Stomach (tissue), 9 donors: Measurements from ENCODE around the gene C1R. TPM values are rescaled to one million over a fixed set of nuclear protein-coding genes. Genes with fewer than 3 reads are reported as not detected.
A peak's percentile ranks its signal among the peaks of the same experiment; 100 is the strongest.

Source experiments
- DNase-seq, 2 donors: peaks; one replicate each; pipeline versions ENCODE4 v3.0.0 to v3.0.0-alpha.2; 2013 to 2019
- H3K27ac ChIP-seq, 5 donors: fragments of 200-600 bp in 4 of 5; sonication (generic) in 4 of 5; one replicate each; pipeline ENCODE4 v1.5.1; 2013 to 2019; ENCODE audit warnings: mild to moderate bottlenecking in 1 of 5, moderate library complexity in 1 of 5
- H3K27me3 ChIP-seq, 3 donors: fragments of 200-600 bp; sonication (generic); one replicate each; pipeline ENCODE4 v1.5.1; 2017 to 2019; ENCODE audit warnings: mixed run types in 1 of 3
- H3K36me3 ChIP-seq, 4 donors: fragments of 200-600 bp; sonication (generic); 1 replicate in 3 of 4; 2 replicates in 1 of 4; pipeline ENCODE4 v1.5.1; 2016 to 2019
- H3K4me1 ChIP-seq, 4 donors: fragments of 200-600 bp; sonication (generic); one replicate each; pipeline ENCODE4 v1.5.1; 2016 to 2019
- H3K4me3 ChIP-seq, 4 donors: fragments of 200-600 bp; sonication (generic) in 3 of 4; one replicate each; pipeline ENCODE4 v1.5.1; 2016 to 2019; ENCODE audit warnings: mild to moderate bottlenecking in 1 of 4
- H3K9me3 ChIP-seq, 4 donors: fragments of 200-600 bp; sonication (generic); one replicate each; pipeline ENCODE4 v1.5.1; 2016 to 2019
- EP300 ChIP-seq: sonication (generic); formaldehyde crosslinking; IDR thresholded peaks from one replicate; pipeline ENCODE4 v1.6.1; 2017; ENCODE audit warnings: antibody characterized with exemption
- POLR2A ChIP-seq, 4 donors: fragments of 450-650 bp; IDR thresholded peaks; one replicate each; pipeline ENCODE4 v1.6.1; 2016; ENCODE audit warnings: antibody characterized with exemption in 4 of 4, control low read depth in 2 of 4, mild to moderate bottlenecking in 1 of 4, moderate library complexity in 1 of 4
- POLR2AphosphoS5 ChIP-seq, 3 donors: sonication (generic); formaldehyde crosslinking; IDR thresholded peaks; one replicate each; pipeline ENCODE4 v1.6.1; 2016; ENCODE audit warnings: antibody characterized with exemption in 3 of 3
- WGBS, 5 donors: extraction: QIAGEN DNeasy Blood & Tissue Kit in 3 of 5; methylation state at CpG; one replicate each; pipeline versions ENCODE4 v1.1.5 to v1.1.7; 2013 to 2018; 5-methylcytosine and 5-hydroxymethylcytosine counted together
- intact Hi-C: fragments of 100-400 bp; cut with DNase I; formaldehyde crosslinking; loops from one replicate; pipeline ENCODE4 v1.15.1; 2023; ENCODE audit warnings: low total_unique reads
- polyA plus RNA-seq, 3 donors: library from polyadenylated mRNA; stranded (reverse); fragments of 200-250 nt; gene quantifications; one replicate each; pipeline ENCODE4 v1.2.3, GENCODE V29; 2013
- total RNA-seq, 5 donors: library from RNA; depleted of rRNA; stranded (reverse); fragments of >200 nt; gene quantifications; one replicate each; pipeline versions ENCODE4 v1.1.0 to v1.2.3, GENCODE V29; 2014 to 2016
- TF ChIP-seq, protein P1 (sequence below), 7 experiments: fragments of 450-650 bp in 4 of 7; fragments of 200-600 bp in 3 of 7; sonication (generic) in 3 of 7; IDR thresholded peaks; one replicate each; pipeline ENCODE4 v1.5.1; 2016 to 2019; ENCODE audit warnings: antibody characterized with exemption in 7 of 7, control low read depth in 2 of 7, mild to moderate bottlenecking in 1 of 7
- donor health status: healthy with polysubstance abuse.
- donor health status: Bipolar disorder and iron deficiency.
- donor health status: healthy.

C1R gene
- total and polyA plus RNA-seq, 8 donors = 68.9 to 312 (median 133) TPM

DNA sequence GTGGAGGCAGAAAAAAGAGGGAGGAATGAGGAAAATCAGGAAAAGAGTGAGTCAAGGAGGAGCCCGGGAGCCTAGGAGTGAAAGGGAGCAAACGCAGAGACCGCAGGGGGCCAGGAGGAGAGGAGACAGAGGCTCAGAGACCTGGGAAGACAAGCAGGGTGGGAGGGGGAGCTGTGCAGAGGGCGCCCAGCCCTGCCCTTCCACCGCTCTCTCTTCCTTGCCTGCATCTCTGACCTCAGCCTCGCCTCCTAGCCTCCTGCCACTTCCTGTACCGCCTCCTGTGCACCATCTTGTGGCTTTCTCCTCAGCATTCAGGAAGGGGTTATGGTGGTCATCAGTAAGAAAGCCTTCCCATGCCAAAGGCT, 39.2 kb upstream of the C1R start:
- TF ChIP-seq, protein P1, sequence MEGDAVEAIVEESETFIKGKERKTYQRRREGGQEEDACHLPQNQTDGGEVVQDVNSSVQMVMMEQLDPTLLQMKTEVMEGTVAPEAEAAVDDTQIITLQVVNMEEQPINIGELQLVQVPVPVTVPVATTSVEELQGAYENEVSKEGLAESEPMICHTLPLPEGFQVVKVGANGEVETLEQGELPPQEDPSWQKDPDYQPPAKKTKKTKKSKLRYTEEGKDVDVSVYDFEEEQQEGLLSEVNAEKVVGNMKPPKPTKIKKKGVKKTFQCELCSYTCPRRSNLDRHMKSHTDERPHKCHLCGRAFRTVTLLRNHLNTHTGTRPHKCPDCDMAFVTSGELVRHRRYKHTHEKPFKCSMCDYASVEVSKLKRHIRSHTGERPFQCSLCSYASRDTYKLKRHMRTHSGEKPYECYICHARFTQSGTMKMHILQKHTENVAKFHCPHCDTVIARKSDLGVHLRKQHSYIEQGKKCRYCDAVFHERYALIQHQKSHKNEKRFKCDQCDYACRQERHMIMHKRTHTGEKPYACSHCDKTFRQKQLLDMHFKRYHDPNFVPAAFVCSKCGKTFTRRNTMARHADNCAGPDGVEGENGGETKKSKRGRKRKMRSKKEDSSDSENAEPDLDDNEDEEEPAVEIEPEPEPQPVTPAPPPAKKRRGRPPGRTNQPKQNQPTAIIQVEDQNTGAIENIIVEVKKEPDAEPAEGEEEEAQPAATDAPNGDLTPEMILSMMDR (IDR thresholded peaks at IDR 0.05) = no peak
- TF ChIP-seq EP300 (no peak), POLR2A (IDR thresholded peaks at IDR 0.05) (no peak), POLR2AphosphoS5 (IDR thresholded peaks at IDR 0.05) (no peak)
- Histone ChIP-seq H3K4me3 (peak overlapping the region; percentile 67 to 74 (median 70)), H3K4me1 (peaks cover 20 to 41% (median 32%) of the 10 kb centered on the region in 4 donors), H3K27ac (peak overlapping the region in 3 of 5 donors; percentile 76 to 88 (median 77)), H3K36me3 (peaks cover 4 to 32% (median 31%) of the 10 kb centered on the region in 4 donors), H3K9me3 (no peaks in the 10 kb centered on the region), H3K27me3 (peaks cover 0 to 15% (median 0%) of the 10 kb centered on the region in 3 donors)
- intact Hi-C loops = no loop called here
- DNase-seq = peak in 1 of 2 donors; percentile 43
- WGBS, 5 donors = 31 to 45% (median 39%) methylated on average over 7 of the region's 7 CpGs

DNA sequence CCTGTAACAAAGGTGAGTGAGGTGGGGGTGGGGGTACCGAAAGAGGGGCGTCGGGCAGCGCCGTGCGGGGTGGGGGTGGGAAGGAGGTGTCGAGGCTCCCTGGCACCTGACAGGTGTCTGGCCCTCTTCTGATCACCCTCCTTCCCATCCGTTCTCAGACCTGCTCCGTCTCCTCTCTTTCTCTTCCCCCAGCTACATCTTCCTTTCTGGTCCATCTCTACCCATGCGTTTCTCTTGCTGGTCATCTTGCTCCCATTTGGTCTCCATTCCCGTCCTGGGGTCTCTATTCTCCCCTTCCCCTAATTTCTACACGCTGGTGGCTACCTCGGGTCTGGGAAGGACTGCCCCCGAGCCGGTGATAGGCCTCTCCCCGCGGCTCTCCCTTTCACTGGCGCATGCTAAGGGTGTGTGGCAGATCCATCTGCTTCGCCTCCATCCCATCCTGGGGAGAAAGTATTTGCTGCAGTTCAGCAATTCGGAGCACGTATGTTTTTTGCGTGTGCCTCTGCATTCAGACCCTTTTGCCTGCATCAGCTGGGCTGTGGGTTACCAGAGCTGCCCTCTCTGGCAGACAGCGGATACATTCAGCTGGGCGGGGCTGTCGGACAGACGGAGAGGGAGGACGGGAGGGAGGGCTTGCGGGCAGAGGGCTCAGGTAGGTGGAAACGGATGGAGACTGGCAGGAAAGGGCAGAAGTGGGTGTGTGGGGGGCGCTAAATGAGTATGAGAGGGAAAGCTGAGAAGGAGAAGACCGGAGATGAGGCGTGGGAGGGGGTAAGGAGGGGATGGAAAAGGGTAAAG, 38.7 kb upstream of the C1R start:
- TF ChIP-seq POLR2AphosphoS5 (IDR thresholded peaks at IDR 0.05) (peak in 1 of 3 donors; percentile 6), POLR2A (IDR thresholded peaks at IDR 0.05) (no peak), EP300 (no peak)
- TF ChIP-seq, protein P1 (IDR thresholded peaks at IDR 0.05) = no peak
- no peaks in the 10 kb centered on the region for H3K9me3 ChIP-seq
- peaks cover 0 to 26% (median 25%) of the 10 kb centered on the region in 4 donors for H3K36me3 ChIP-seq
- peak; percentile 54 to 84 for DNase-seq
- peaks cover 20 to 41% (median 32%) of the 10 kb centered on the region in 4 donors for H3K4me1 ChIP-seq
- H3K27me3 ChIP-seq = peaks cover 0 to 15% (median 0%) of the 10 kb centered on the region in 3 donors
- 1 to 4% (median 2%) methylated on average over 25 to 32 of the region's 32 CpGs for WGBS, 5 donors
- peak overlapping the region; percentile 67 to 74 (median 70) for H3K4me3 ChIP-seq
- intact Hi-C loops = no loop called here
- peak overlapping the region; percentile 74 to 88 (median 77) for H3K27ac ChIP-seq

DNA sequence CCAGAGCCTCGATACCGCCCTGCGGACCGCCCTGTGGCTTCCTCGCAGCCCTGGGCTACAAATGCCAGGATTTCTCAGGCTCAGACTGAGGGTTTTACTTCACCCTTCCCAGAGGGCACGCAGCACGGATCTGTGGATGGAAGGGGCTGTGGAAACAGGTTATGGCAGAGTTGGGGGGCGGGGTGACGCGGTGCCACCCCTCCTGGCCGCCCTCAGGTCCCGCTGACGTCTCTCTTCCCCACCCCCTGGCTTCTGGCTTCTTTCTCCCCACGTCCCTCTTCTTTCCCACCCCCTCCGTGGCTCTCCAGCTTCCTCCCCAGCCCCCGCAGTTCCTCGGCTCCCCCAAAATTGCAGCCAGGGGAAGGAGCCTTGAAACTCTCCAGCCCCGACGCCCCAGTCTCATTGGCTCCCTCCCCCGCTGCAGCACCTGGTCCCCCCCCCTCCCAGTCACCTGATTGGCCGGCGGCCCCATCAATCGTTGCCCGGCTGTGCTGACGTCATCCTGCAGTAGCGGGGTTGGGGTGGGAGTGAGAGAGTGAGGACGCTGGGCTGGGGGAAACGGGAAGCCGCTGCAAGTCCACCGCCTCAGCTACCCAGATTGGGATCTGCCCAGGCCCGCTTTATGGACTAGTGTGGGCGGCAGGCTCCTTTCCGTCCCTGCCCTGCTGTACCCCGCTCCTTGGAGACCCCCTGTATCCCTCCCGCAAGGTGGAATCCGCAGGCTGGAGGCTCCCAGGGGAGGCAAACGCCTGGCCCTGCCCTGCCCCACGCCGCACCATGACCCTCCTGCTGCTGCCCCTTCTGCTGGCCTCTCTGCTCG, 37.8 kb upstream of the C1R start, which contains the start of gene CLSTN3:
CLSTN3 (plus strand) TSS at position 500 of the 820 bp plus-strand sequence; CDS start at position 778, 278 bp downstream.
- peak within 1 kb of the TSS; percentile 74 to 88 (median 77) for H3K27ac ChIP-seq
- TF ChIP-seq POLR2AphosphoS5 (IDR thresholded peaks at IDR 0.05) = peak in 1 of 3 donors; percentile 45
- TF ChIP-seq, protein P1 (IDR thresholded peaks at IDR 0.05) = no peak
- no peak for TF ChIP-seq POLR2A (IDR thresholded peaks at IDR 0.05)
- TF ChIP-seq EP300 = no peak
- WGBS, 5 donors = 0 to 2% (median 1%) methylated on average over 33 to 40 of the region's 40 CpGs
- peaks cover 0 to 18% (median 17%) of the 10 kb centered on the region in 4 donors for H3K36me3 ChIP-seq
- H3K4me3 ChIP-seq = peak within 1 kb of the TSS; percentile 67 to 74 (median 70)
- peak; percentile 72 to 95 for DNase-seq
- H3K9me3 ChIP-seq = no peaks in the 10 kb centered on the region
- intact Hi-C loops = no loop called here
- H3K27me3 ChIP-seq = peaks cover 0 to 15% (median 0%) of the 10 kb centered on the region in 3 donors
- peaks cover 20 to 41% (median 32%) of the 10 kb centered on the region in 4 donors for H3K4me1 ChIP-seq
